GM21526 (cell line): Measurements from ENCODE around the gene EOMES.
A peak's percentile ranks its signal among the peaks of the same experiment; 100 is the strongest.

Experiments used
- ATAC-seq: cut with Tn5 transposase; IDR thresholded peaks from one replicate; pipeline ENCODE4 v1.9.1; 2021; ENCODE audit warnings: moderate library complexity; ENCODE audit not compliant: unreplicated experiment, low FRiP score

The EOMES gene

DNA sequence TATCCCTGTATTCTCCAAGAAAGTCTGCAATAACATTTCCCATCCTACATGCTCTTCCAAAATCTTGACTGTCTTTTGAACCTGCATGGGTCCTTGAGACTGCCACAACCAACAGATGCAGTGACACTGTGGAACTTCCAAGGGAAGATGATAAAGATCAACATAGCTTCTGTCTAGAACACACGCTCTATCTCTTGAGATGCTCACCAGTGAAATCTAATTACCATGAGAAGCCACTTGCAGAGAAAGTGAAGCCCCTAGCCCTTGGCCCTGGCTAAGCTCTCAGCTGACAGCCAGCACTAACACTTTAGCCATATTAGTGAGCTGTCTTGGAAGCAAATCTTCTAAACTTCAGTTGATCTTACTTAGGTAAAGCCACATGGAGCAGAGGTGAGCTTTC is 36.6 kb downstream of the EOMES start:
- no peak for ATAC-seq

- ATAC-seq, result no peak
Measured at GRCh38 chr3:27684302-27684701, 37.8 kb downstream of the EOMES start.

DNA sequence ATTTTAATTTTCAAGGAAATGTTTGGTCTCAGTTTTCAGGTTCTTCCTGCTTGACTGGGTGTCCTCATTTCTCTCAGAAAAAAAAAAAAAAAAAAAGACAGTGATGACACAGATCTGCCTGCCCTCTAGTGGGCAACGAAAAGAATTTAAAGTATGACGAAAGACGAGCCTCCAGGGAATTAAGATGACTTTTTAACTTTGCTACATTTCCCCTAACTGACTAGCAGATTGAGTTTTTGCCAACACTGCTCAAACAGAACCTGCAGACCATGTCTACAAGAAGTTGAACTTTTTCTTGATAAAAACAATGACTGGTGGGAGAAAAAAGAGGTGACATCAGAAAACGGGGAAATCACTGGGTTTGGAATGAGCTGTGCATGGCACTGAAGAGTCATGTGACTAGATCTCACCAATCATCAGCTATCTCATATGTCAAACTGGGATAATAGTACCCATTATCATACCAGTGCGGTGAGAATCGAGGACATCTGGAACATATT is 40.8 kb downstream of the EOMES start:
- ATAC-seq, result peak; percentile 61

DNA sequence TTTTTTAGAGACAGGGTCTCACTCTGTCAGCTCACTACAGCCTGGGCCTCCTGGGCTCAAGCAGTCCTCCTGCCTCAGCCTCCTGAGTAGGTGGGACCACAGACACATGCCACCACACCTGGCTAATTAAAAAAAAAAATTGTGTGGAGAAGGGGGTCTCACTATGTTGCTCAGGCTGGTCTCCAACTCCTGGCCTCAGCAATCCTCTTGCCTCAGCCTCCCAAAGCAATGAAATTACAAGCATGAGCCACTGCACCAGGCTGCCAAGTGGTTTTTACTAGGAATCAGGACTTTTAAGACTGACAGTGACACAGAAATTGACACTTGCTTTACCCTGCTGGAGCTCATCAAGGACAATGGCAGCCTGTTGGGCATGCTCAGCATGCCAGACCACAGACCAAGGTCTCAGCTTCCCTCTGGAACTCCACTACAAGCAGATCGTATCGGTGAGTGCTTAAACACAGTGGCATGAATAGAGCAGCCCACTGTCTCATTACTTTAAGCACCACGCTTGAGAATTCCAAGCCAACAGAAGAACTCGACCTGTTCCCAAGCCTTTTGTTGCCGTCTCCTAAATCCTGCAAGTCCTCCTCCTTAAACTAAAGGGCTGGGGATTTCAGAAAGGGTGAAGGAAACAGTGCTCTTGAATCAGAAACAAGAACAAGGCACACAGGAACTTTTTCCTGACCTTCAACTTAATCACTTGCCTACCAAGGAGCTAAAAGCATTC is 41.4 kb downstream of the EOMES start:
- peak; percentile 10 for ATAC-seq

DNA sequence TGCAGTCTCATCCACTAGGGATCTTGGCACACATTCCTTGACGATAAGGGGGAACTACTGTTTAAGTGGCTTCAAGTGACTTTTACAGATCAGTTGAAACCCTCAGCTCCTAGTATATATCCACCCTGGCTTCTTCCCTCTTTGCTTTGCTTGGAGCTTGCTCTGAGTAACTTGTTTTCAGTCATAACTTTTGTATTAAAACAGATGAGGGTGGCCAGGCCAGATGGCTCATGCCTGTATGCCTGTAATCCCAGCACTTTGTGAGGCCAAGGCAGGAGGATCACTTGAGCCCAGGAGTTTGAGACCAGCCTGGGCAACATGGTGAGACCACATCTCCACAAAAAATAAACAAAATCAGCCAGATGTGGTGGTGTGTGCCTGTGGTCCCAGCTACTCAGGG is 42.4 kb downstream of the EOMES start:
- ATAC-seq, result no peak

- no peak for ATAC-seq
Measured at GRCh38 chr3:27678234-27678633, 43.9 kb downstream of the EOMES start.

GRCh38 chr3:27677565-27677964 is 44.6 kb downstream of the EOMES start:
- ATAC-seq, result no peak

GRCh38 chr3:27675287-27675686 is 46.8 kb downstream of the EOMES start:
- no peak for ATAC-seq

DNA sequence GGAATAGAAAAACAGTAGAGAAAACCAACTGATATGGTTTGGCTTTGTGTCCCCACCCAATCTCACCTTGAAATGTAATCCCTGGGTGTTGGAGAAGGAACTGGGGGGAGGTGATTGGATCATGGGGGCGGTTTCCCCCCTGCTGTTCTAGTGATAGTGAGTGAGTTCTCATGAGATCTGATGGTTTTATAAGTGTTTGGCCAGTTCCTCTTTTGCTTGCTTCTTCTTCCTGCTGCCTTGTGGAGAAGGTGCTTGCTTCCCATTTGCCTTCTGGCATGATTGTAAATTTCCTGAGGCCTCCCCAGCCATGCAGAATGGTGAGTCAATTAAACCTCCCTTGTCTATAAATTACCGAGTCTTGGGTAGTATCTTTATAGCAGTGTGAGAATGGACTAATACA is 48.4 kb downstream of the EOMES start:
- ATAC-seq, result no peak

DNA sequence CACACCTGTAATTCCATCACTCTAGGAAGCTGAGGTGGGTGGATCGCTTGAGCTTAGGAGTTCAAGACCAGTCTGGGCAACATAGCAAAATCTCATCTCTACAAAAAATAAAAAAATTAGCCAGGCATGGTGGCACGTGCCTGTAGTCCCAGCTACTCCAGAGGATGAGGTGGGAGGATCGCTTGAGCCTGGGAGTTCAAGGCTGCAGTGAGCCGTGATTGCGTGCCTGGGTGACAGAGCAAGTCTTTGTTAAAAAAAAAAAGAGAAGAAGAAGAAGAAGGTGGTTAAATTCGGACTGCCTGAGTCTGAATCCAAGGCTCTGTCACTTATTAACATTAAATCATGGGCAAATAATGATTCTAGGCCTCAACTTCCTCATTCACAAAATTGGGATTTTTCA is 51.0 kb downstream of the EOMES start:
- no peak for ATAC-seq

GRCh38 chr3:27670619-27671018 is 51.5 kb downstream of the EOMES start:
- ATAC-seq, result no peak

- peak; percentile 54 for ATAC-seq
Measured at GRCh38 chr3:27669591-27669990, 52.5 kb downstream of the EOMES start.

DNA sequence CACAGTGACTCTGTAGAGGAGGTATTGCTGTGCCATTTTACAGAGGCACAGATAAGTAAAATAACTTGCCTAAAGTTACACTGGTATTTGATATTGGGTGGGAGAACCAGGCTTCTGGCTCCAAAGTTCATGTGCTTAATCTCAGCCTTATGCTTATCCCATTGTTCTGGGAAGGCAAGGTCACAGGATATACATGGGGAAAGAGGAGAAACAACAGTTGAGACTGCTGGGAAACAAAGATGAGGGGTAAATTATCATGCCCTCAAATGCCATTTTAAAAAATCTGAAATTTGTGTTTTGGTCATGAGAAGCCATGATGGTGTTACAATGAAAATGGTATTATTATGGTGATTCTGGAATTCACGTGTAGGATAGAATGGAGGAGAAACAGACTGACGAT is 54.4 kb downstream of the EOMES start:
- no peak for ATAC-seq

DNA sequence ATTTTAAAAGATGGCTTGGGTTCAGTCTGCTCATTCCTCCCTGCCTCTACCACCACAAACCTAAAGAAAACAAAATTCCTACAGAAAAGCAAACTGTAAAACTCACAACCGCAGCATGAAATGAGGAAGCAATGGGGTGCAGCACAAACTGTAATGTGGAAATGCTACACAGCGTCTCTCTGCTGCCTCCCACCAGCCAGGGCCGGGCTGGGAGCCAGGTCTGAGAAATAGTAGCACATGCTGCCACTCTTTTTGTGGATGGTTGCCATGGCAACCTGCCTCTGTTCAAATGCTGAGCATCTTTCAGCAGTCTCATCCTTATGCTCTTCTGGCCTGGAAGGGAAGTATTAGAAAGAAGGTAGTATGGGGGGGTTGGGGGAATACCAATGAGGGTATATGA is 55.4 kb downstream of the EOMES start:
- peak; percentile 42 for ATAC-seq

DNA sequence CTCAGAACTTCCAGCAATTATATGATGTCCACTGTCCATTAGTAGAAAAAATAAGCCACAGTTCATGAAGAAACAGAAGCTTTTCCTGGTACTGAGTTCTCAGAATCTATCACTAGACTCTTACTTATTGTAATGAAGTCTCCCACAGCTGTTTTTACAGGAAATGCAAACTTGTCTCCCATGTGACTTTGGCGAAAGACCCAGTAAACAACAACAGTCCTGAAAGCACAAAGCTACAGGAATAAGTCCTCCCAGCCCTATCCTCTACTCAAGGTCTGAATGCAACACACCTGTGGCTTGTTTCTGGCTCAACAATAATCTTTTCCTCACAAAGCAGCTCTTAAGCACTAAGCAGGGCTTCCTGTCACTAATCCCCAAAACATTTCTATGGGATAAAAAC is 55.9 kb downstream of the EOMES start:
- peak; percentile 58 for ATAC-seq
